Measurements from ENCODE around the gene NUCKS1.
A peak's percentile ranks its signal among the peaks of the same experiment; 100 is the strongest.
"Not testable (repeated sequence)": the region's sequence is repeated elsewhere in the genome, so short reads cannot be mapped to it uniquely, and the experiment has no call there.

The NUCKS1 gene

GRCh38 chr1:205739348-205740160 is 10.4 kb downstream of the NUCKS1 start:
- TF ChIP-seq, protein P1, sequence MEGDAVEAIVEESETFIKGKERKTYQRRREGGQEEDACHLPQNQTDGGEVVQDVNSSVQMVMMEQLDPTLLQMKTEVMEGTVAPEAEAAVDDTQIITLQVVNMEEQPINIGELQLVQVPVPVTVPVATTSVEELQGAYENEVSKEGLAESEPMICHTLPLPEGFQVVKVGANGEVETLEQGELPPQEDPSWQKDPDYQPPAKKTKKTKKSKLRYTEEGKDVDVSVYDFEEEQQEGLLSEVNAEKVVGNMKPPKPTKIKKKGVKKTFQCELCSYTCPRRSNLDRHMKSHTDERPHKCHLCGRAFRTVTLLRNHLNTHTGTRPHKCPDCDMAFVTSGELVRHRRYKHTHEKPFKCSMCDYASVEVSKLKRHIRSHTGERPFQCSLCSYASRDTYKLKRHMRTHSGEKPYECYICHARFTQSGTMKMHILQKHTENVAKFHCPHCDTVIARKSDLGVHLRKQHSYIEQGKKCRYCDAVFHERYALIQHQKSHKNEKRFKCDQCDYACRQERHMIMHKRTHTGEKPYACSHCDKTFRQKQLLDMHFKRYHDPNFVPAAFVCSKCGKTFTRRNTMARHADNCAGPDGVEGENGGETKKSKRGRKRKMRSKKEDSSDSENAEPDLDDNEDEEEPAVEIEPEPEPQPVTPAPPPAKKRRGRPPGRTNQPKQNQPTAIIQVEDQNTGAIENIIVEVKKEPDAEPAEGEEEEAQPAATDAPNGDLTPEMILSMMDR (IDR thresholded peaks at IDR 0.05; ENCODE audit: low read depth, low read length, missing control alignments), result peak; percentile 23
- peak; percentile 3 for DNase-seq (ENCODE audit: low read depth)
- no peak overlapping the region for H3K4me3 ChIP-seq (ENCODE audit: low read depth, low read length)

DNA sequence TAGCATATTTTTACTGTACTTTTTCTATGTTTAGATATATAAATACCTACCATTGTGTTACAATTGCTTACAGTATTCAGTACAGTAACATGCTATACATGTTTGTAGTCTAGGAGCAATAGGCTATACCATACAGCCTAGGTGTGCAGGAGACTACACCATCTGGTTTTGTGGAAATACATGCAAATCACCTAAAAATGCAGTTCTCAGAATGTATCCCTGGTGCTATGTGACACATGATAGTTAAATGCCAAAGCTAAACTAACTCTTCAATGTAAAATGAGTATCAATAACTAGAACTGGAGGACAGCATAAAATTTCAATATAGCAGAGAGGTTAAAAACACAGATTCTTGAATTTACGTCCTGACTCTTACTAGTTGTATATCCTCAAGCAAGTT is 14.8 kb downstream of the NUCKS1 start:
- in situ Hi-C loops (cut with HindIII; ENCODE audit: low sequenced_read_pairs), result no loop called here

More at GRCh38 chr1:205739348-205740160, 10.4 kb downstream of the NUCKS1 start:
- in situ Hi-C loops (cut with HindIII; ENCODE audit: low sequenced_read_pairs), result no loop called here

DNA sequence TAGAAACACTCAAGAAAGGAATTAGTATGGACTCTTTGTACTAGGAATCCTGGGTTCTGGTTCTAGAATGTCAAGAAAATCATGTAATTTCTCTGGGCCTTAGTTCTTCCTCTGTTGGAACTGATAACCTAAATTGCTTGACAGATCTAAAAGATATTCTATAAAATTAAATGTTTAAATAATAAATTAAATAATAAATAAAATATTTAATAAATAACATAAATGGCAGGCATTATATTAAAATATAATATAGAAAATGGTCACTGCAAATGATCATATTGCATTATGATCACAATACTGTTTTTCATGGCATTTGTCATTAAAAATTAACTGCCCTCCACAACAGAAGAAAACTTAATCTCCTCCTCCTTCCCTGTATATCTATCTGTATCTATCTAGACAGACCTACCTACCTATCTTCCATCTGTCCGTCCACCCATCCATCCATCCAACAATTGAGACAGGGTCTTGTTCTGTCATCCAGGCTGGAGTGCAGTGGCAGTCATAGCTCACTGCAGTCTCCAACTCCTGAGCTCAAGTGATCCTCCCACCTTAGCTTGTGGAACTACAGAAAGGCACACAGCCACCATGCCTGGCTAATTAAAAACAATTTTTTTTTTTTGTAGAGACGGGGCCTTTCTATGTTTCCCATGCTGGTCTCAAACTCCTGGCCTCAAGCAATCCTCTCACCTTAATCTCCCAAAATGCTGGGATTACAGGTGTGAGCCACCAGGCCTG is 16.4 kb downstream of the NUCKS1 start:
- no peak for DNase-seq (ENCODE audit: low read depth)
- in situ Hi-C loops (cut with HindIII; ENCODE audit: low sequenced_read_pairs), result no loop called here
- H3K4me3 ChIP-seq (ENCODE audit: low read depth, low read length), result no peak overlapping the region
- TF ChIP-seq, protein P1 (IDR thresholded peaks at IDR 0.05; ENCODE audit: low read depth, low read length, missing control alignments), result no peak

More for the DNA sequence above, 14.8 kb downstream of the NUCKS1 start:
- DNase-seq (ENCODE audit: low read depth), result no peak
- no peak overlapping the region for H3K4me3 ChIP-seq (ENCODE audit: low read depth, low read length)
- TF ChIP-seq, protein P1 (IDR thresholded peaks at IDR 0.05; ENCODE audit: low read depth, low read length, missing control alignments), result no peak

- TF ChIP-seq, protein P1 (IDR thresholded peaks at IDR 0.05; ENCODE audit: low read depth, low read length, missing control alignments), result no peak
- no peak for DNase-seq (ENCODE audit: low read depth)
- no peak overlapping the region for H3K4me3 ChIP-seq (ENCODE audit: low read depth, low read length)
- in situ Hi-C loops (cut with HindIII; ENCODE audit: low sequenced_read_pairs), result no loop called here
These were observed 19.9 kb downstream of the NUCKS1 start for GRCh38 chr1:205729945-205730610.

- in situ Hi-C loops (cut with HindIII; ENCODE audit: low sequenced_read_pairs), result no loop called here
- TF ChIP-seq, protein P1 (IDR thresholded peaks at IDR 0.05; ENCODE audit: low read depth, low read length, missing control alignments), result no peak
- H3K4me3 ChIP-seq (ENCODE audit: low read depth, low read length), result no peak overlapping the region
These were observed 23.3 kb downstream of the NUCKS1 start for GRCh38 chr1:205726619-205727125.

GRCh38 chr1:205725514-205725913 is 24.5 kb downstream of the NUCKS1 start:
- H3K4me3 ChIP-seq (ENCODE audit: low read depth, low read length), result no peak overlapping the region
- TF ChIP-seq, protein P1 (IDR thresholded peaks at IDR 0.05; ENCODE audit: low read depth, low read length, missing control alignments), result no peak
- DNase-seq (ENCODE audit: low read depth), result no peak
- in situ Hi-C loops (cut with HindIII; ENCODE audit: low sequenced_read_pairs), result no loop called here

More at GRCh38 chr1:205726619-205727125, 23.3 kb downstream of the NUCKS1 start:
- no peak for DNase-seq (ENCODE audit: low read depth)

GRCh38 chr1:205720740-205721139 is 29.2 kb downstream of the NUCKS1 start:
- DNase-seq (ENCODE audit: low read depth); in situ Hi-C loops (cut with HindIII; ENCODE audit: low sequenced_read_pairs); H3K4me3 ChIP-seq (ENCODE audit: low read depth, low read length): not testable (repeated sequence)

All from astrocyte of the cerebellum (primary cell).